H4 (cell line): ENCODE data around the gene DHRS1. TPM values are rescaled to one million over a fixed set of nuclear protein-coding genes. Genes with fewer than 3 reads are reported as not detected.

ENCODE experiments used
- DNase-seq: peaks from one replicate; pipeline ENCODE4 v3.0.0-alpha.2; 2015; ENCODE audit warnings: low spot score
- total RNA-seq: library from RNA; depleted of rRNA; stranded (reverse); fragments of >200 nt; shearing (Covaris generic); gene quantifications from 2 replicates; pipeline ENCODE4 v1.2.3, GENCODE V29; 2014; rRNA removed

Gene DHRS1
- total RNA-seq, result 5.8 and 6.0 TPM in 2 replicates

GRCh38 chr14:24299255-24300191 lies at the start of gene DHRS1, which contains the start of gene NOP9:
DHRS1 (minus strand) TSS chr14:24299780; CDS start chr14:24299106, 674 bp downstream.
NOP9 (plus strand) TSS chr14:24299850; CDS start chr14:24299955, 105 bp downstream.
- DNase-seq, result peak; percentile 78

GRCh38 chr14:24348186-24348585 lies 48.6 kb upstream of the DHRS1 start:
- no peak for DNase-seq

- no peak for DNase-seq
Measured at GRCh38 chr14:24347134-24347533, 47.6 kb upstream of the DHRS1 start.

GRCh38 chr14:24343795-24344660 lies 44.4 kb upstream of the DHRS1 start:
- DNase-seq, result no peak

GRCh38 chr14:24342889-24343288 lies 43.3 kb upstream of the DHRS1 start:
- no peak for DNase-seq

- DNase-seq, result no peak
Measured at GRCh38 chr14:24340606-24341005, 41.0 kb upstream of the DHRS1 start.

GRCh38 chr14:24339284-24340151 lies 39.9 kb upstream of the DHRS1 start, which contains the start of gene RIPK3:
RIPK3 (minus strand) TSS chr14:24339991; CDS start chr14:24339826, 165 bp downstream.
- no peak for DNase-seq

GRCh38 chr14:24338843-24339242 lies 39.3 kb upstream of the DHRS1 start:
- no peak for DNase-seq

- DNase-seq, result no peak
Measured at GRCh38 chr14:24337824-24338175, 38.2 kb upstream of the DHRS1 start.

GRCh38 chr14:24337144-24337823 lies 37.7 kb upstream of the DHRS1 start:
- DNase-seq, result no peak

- no peak for DNase-seq
Measured at GRCh38 chr14:24335461-24336171, 36.0 kb upstream of the DHRS1 start.

GRCh38 chr14:24334431-24335291 lies 35.1 kb upstream of the DHRS1 start, which contains the start of gene ADCY4:
ADCY4 (minus strand) TSS chr14:24335071; CDS start chr14:24334652, 419 bp downstream.
- no peak for DNase-seq

- DNase-seq, result peak; percentile 67
Measured at GRCh38 chr14:24332268-24332993, 32.9 kb upstream of the DHRS1 start.

GRCh38 chr14:24331731-24332267 lies 32.2 kb upstream of the DHRS1 start:
- no peak for DNase-seq

- no peak for DNase-seq
Measured at GRCh38 chr14:24330973-24331674, 31.5 kb upstream of the DHRS1 start.

GRCh38 chr14:24329736-24330135 lies 30.2 kb upstream of the DHRS1 start:
- no peak for DNase-seq

GRCh38 chr14:24329073-24329663 lies 29.6 kb upstream of the DHRS1 start:
- no peak for DNase-seq
